ENCODE results near the gene PBXIP1. TPM values are rescaled to one million over a fixed set of nuclear protein-coding genes. Genes with fewer than 3 reads are reported as not detected.
A peak's percentile ranks its signal among the peaks of the same experiment; 100 is the strongest.

The PBXIP1 gene
- 5.8 TPM for polyA plus RNA-seq (2012; ENCODE audit: insufficient read depth, insufficient read length, low read depth)

GRCh38 chr1:154955718-154956543, at the start of gene PBXIP1:
Gene PBXIP1 (minus strand): TSS chr1:154956099. CDS start chr1:154953721, 2,378 bp downstream.
- Histone ChIP-seq H3K9me3 (no peaks in the 10 kb centered on the region), H3K36me3 (peaks cover 14% of the 10 kb centered on the region), H3K27me3 (no peaks in the 10 kb centered on the region), H3K4me1 (peaks cover 8% of the 10 kb centered on the region; the same call in 1 of the 2 replicates), H3K4me3 (ENCODE audit: low read depth, low read length) (peak within 1 kb of the TSS; percentile 76)
- DNase-seq = peak; percentile 82
- no peak for TF ChIP-seq CTCF (IDR thresholded peaks at IDR 0.05; ENCODE audit: low read depth, low read length)

GRCh38 chr1:155005076-155006011, 49.4 kb upstream of the PBXIP1 start:
- no peak for DNase-seq
- TF ChIP-seq CTCF (IDR thresholded peaks at IDR 0.05; ENCODE audit: low read depth, low read length) = no peak
- Histone ChIP-seq H3K9me3 (no peaks in the 10 kb centered on the region), H3K27me3 (no peaks in the 10 kb centered on the region), H3K36me3 (no peaks in the 10 kb centered on the region), H3K4me3 (ENCODE audit: low read depth, low read length) (no peak overlapping the region), H3K4me1 (peaks cover 7% of the 10 kb centered on the region; the same call in 1 of the 2 replicates)

GRCh38 chr1:155004352-155005075, 48.6 kb upstream of the PBXIP1 start:
- H3K36me3 ChIP-seq = no peaks in the 10 kb centered on the region
- no peak for TF ChIP-seq CTCF (IDR thresholded peaks at IDR 0.05; ENCODE audit: low read depth, low read length)
- DNase-seq = no peak
- no peaks in the 10 kb centered on the region for H3K9me3 ChIP-seq
- no peaks in the 10 kb centered on the region for H3K27me3 ChIP-seq
- peak overlapping the region; percentile 91 for H3K4me3 ChIP-seq (ENCODE audit: low read depth, low read length)
- peaks cover 7% of the 10 kb centered on the region; the same call in 1 of the 2 replicates for H3K4me1 ChIP-seq

- DNase-seq = no peak
- Histone ChIP-seq H3K4me1 (peaks cover 8% of the 10 kb centered on the region), H3K4me3 (ENCODE audit: low read depth, low read length) (peak overlapping the region; percentile 91), H3K9me3 (no peaks in the 10 kb centered on the region), H3K36me3 (no peaks in the 10 kb centered on the region), H3K27me3 (no peaks in the 10 kb centered on the region)
- TF ChIP-seq CTCF (IDR thresholded peaks at IDR 0.05; ENCODE audit: low read depth, low read length) = no peak
Measured at GRCh38 chr1:155003766-155004351, 48.0 kb upstream of the PBXIP1 start.

- no peak for TF ChIP-seq CTCF (IDR thresholded peaks at IDR 0.05; ENCODE audit: low read depth, low read length)
- Histone ChIP-seq H3K4me1 (peaks cover 10% of the 10 kb centered on the region), H3K9me3 (no peaks in the 10 kb centered on the region), H3K36me3 (no peaks in the 10 kb centered on the region), H3K27me3 (no peaks in the 10 kb centered on the region), H3K4me3 (ENCODE audit: low read depth, low read length) (peak overlapping the region; percentile 91)
- DNase-seq = peak; percentile 44
Measured at GRCh38 chr1:155003227-155003765, 47.4 kb upstream of the PBXIP1 start.

Data from BE2C (cell line).